A549 treated with Mapracorat at 1 μM for 4 hours (cell line): ENCODE results near the gene GLP1R. TPM values are rescaled to one million over a fixed set of nuclear protein-coding genes. Genes with fewer than 3 reads are reported as not detected.

Source experiments
- total RNA-seq: library from RNA; stranded (reverse); fragments of 200-300 nt; extraction: Qiagen RNA extraction; gene quantifications from 5 replicates; pipeline ENCODE4 v1.2.3, GENCODE V29; 2022

The GLP1R gene
- not detected in 5 replicates for total RNA-seq

GRCh38 chr6:39048481-39049399, at the start of gene GLP1R:
Gene GLP1R (plus strand): TSS chr6:39048781. CDS start chr6:39048841, 60 bp downstream.

GRCh38 chr6:39114704-39115599, 66.4 kb downstream of the GLP1R start, which contains the start of gene SAYSD1:
Gene SAYSD1 (minus strand): TSS chr6:39115186. CDS start chr6:39115089, 97 bp downstream.

Other genes starting within 250 kb of the GLP1R start
- 5.5 to 6.8 TPM (median 6.2 TPM) in 5 replicates for gene SAYSD1, start 66.4 kb downstream of the GLP1R start, total RNA-seq
- gene KCNK5, start 180.7 kb downstream of the GLP1R start, total RNA-seq, result 0.90 to 1.5 TPM (median 1.4 TPM) in 5 replicates